PC-3 (cell line): ENCODE data around the gene PTPRN2. TPM values are rescaled to one million over a fixed set of nuclear protein-coding genes. Genes with fewer than 3 reads are reported as not detected.

Experiments
- ATAC-seq: fragments of 200-7000 bp; cut with Tn5 transposase; 2 replicates; pipeline ENCODE4 v1.9.1; 2020; ENCODE audit warnings: mild to moderate bottlenecking, moderate library complexity
- BruUV-seq: library from RNA; stranded (reverse); fragments of 400-500 nt; replicated peaks from 2 replicates; lab custom pipeline; 2021; lab: Mats Ljungman, UMichigan
- CTCF ChIA-PET: fragments of 300-600 bp; sonication (Branson Sonifier 250); formaldehyde crosslinking; loops from one replicate; lab custom pipeline; 2022; ENCODE audit warnings: antibody characterized with exemption; lab: Charles Lee
- POLR2A ChIA-PET: fragments of 300-600 bp; sonication (Branson Sonifier 250); formaldehyde crosslinking; loops from one replicate; lab custom pipeline; 2022; ENCODE audit warnings: antibody characterized with exemption; ENCODE audit not compliant: unreplicated experiment; lab: Charles Lee
- DNase-seq: peaks from one replicate; pipeline ENCODE4 v3.0.0-alpha.2; 2015
- H2AFZ ChIP-seq: fragments of 300-600 bp; sonication (generic); 2 replicates; pipeline ENCODE4 v1.6.0; 2016; ENCODE audit warnings: antibody characterized with exemption, low read length
- H3F3A ChIP-seq: fragments of 300-600 bp; sonication (generic); one replicate; pipeline ENCODE4 v1.6.0; 2017; ENCODE audit warnings: antibody characterized with exemption, low read length, control low read depth, mild to moderate bottlenecking; ENCODE audit not compliant: unreplicated experiment
- H3K27ac ChIP-seq: fragments of 300-600 bp; sonication (generic); 2 replicates; pipeline ENCODE4 v1.5.1; 2016; ENCODE audit warnings: mild to moderate bottlenecking, low read length
- H3K27me3 ChIP-seq: fragments of 300-600 bp; sonication (generic); 2 replicates; pipeline ENCODE4 v1.6.1; 2016; ENCODE audit warnings: low read length, mixed read lengths
- H3K36me3 ChIP-seq: fragments of 300-600 bp; sonication (generic); 2 replicates; pipeline ENCODE4 v1.6.1; 2016; ENCODE audit warnings: low read depth, mixed run types, low read length, mixed read lengths
- H3K4me1 ChIP-seq: fragments of 300-600 bp; sonication (generic); 2 replicates; pipeline ENCODE4 v1.5.1; 2016; ENCODE audit warnings: low read length; ENCODE audit not compliant: insufficient read depth
- H3K4me2 ChIP-seq: fragments of 300-600 bp; sonication (generic); 2 replicates; pipeline ENCODE4 v1.6.0; 2016; ENCODE audit warnings: low read length
- H3K4me3 ChIP-seq: fragments of 300-600 bp; sonication (generic); 2 replicates; pipeline ENCODE4 v1.5.1; 2016; ENCODE audit warnings: mild to moderate bottlenecking, low read length, mixed read lengths
- H3K79me2 ChIP-seq: fragments of 300-600 bp; sonication (generic); 2 replicates; pipeline ENCODE4 v1.6.1; 2017; ENCODE audit warnings: low read length, mixed read lengths
- H3K9ac ChIP-seq: fragments of 300-600 bp; sonication (generic); 2 replicates; pipeline ENCODE4 v1.6.0; 2016; ENCODE audit warnings: mild to moderate bottlenecking, low read length
- H3K9me2 ChIP-seq: fragments of 300-600 bp; sonication (generic); replicated peaks from 2 replicates; pipeline ENCODE4 v1.6.1; 2016; ENCODE audit warnings: mixed run types, low read length, mixed read lengths
- H3K9me3 ChIP-seq: fragments of 300-600 bp; sonication (generic); 2 replicates; pipeline ENCODE4 v1.6.1; 2016; ENCODE audit warnings: low read length, mixed read lengths
- H4K20me1 ChIP-seq: fragments of 300-600 bp; sonication (generic); 2 replicates; pipeline ENCODE4 v1.6.1; 2016; ENCODE audit warnings: low read length, mixed read lengths
- EZH2 ChIP-seq: fragments of 300-600 bp; sonication (generic); IDR thresholded peaks from one replicate; pipeline ENCODE4 v1.6.1; 2017; ENCODE audit warnings: antibody characterized with exemption, mild to moderate bottlenecking, low read length; ENCODE audit not compliant: unreplicated experiment
- EZH2phosphoT487 ChIP-seq: fragments of 300-600 bp; sonication (generic); IDR thresholded peaks from 2 replicates; pipeline ENCODE4 v1.6.1; 2018; ENCODE audit warnings: mild to moderate bottlenecking, antibody characterized with exemption, low read length, borderline replicate concordance
- intact Hi-C: fragments of 100-400 bp; cut with micrococcal nuclease; formaldehyde crosslinking; loops from 2 replicates; pipeline ENCODE4 v1.9.0; 2023
- total RNA-seq: library from RNA; depleted of rRNA; stranded (reverse); fragments of >200 nt; gene quantifications from 2 replicates; pipeline ENCODE4 v1.2.3, GENCODE V29; 2014
- TF ChIP-seq, protein P1 (sequence below): fragments of 300-600 bp; sonication (generic); conservative IDR thresholded peaks from 2 replicates; pipeline ENCODE4 v1.5.1; 2017; ENCODE audit warnings: antibody characterized with exemption, low read depth, mild to moderate bottlenecking, low read length

The PTPRN2 gene
- total RNA-seq, 1 experiment from 2014 or later, result 3.2 TPM

DNA sequence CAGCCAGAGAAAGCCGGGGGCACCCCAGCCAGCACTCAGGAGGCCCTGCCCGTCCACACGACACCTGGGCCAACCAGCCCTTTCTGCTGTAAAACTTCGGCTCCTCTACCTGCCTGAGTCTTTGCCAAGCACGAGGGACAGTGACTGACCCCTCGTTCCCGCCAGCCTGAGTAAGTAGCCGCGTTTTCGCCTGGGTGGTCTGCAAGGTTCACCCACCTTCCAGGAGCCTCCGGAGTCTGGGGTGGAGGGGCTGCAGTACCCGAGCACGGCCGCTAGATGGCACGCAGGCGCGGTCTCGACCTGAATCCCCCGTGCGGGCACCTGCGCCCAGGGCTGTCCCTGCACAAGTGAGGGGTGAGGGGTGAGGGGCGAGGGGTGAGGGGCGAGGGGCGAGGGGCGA lies 192.7 kb downstream of the PTPRN2 start:
- Histone ChIP-seq H2AFZ (no peak overlapping the region), H3K27ac (no peak overlapping the region), H4K20me1 (no peaks in the 10 kb centered on the region), H3K4me1 (peaks cover 15% of the 10 kb centered on the region), H3K79me2 (no peaks in the 10 kb centered on the region), H3K4me2 (no peak overlapping the region), H3K9me3 (no peaks in the 10 kb centered on the region), H3F3A (no peaks in the 10 kb centered on the region), H3K4me3 (no peak overlapping the region), H3K9ac (no peak overlapping the region), H3K27me3 (peaks cover 3% of the 10 kb centered on the region; the same call in 1 of the 2 replicates), H3K9me2 (no peaks in the 10 kb centered on the region), H3K36me3 (no peaks in the 10 kb centered on the region)
- ATAC-seq (peak; percentile 50), DNase-seq (peak; percentile 46)
- ChIA-PET POLR2A (no interaction called here), CTCF (no interaction called here)
- no TSS peak for BruUV-seq
- TF ChIP-seq EZH2 (no peak), EZH2phosphoT487 (no peak)
- TF ChIP-seq, protein P1, sequence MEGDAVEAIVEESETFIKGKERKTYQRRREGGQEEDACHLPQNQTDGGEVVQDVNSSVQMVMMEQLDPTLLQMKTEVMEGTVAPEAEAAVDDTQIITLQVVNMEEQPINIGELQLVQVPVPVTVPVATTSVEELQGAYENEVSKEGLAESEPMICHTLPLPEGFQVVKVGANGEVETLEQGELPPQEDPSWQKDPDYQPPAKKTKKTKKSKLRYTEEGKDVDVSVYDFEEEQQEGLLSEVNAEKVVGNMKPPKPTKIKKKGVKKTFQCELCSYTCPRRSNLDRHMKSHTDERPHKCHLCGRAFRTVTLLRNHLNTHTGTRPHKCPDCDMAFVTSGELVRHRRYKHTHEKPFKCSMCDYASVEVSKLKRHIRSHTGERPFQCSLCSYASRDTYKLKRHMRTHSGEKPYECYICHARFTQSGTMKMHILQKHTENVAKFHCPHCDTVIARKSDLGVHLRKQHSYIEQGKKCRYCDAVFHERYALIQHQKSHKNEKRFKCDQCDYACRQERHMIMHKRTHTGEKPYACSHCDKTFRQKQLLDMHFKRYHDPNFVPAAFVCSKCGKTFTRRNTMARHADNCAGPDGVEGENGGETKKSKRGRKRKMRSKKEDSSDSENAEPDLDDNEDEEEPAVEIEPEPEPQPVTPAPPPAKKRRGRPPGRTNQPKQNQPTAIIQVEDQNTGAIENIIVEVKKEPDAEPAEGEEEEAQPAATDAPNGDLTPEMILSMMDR, result peak; percentile 62
- intact Hi-C loops, result no loop called here

DNA sequence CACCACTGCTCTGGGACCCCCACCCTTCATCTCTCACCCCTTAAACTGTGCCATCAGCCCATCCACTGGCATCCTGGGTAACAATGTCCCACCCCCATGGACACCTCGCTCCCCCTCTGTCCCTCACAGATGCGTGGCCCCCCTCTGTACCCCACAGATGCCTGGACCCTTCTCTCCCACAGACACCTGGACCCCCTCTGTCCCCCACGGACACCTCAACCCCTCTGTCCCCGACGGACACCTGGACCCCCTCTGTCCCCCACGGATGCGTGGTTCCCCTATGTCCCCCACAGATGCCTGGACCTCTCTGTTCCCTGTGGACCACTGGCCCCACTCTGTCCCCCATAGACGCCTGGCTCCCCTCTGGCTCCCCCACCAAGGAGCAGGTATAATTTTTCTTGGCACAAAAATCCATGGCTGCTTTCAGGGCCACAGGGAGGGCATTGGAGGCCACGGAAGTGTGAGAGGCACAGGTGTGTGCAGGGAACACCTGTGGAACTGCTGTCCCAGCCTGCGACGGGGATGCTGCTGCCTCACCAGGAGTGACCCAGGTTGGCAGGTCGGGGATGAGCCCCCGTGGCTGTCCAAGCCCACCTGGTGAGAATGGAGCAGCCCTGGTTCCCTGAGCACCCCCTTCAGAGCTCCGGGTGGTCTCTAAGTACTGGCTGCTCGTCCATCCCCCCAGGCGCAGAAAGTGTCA lies 193.5 kb downstream of the PTPRN2 start:
- Histone ChIP-seq H3K9me2 (no peaks in the 10 kb centered on the region), H3K79me2 (no peaks in the 10 kb centered on the region), H3K4me1 (peaks cover 15% of the 10 kb centered on the region), H3K36me3 (no peaks in the 10 kb centered on the region), H2AFZ (no peak overlapping the region), H3F3A (no peaks in the 10 kb centered on the region), H3K27ac (no peak overlapping the region), H4K20me1 (no peaks in the 10 kb centered on the region), H3K9me3 (no peaks in the 10 kb centered on the region), H3K27me3 (peaks cover under 1% of the 10 kb centered on the region; the same call in 1 of the 2 replicates), H3K4me2 (no peak overlapping the region), H3K4me3 (no peak overlapping the region), H3K9ac (no peak overlapping the region)
- no peak for DNase-seq
- no peak for TF ChIP-seq EZH2phosphoT487
- TF ChIP-seq, protein P1, result no peak
- no peak for TF ChIP-seq EZH2
- intact Hi-C loops, result no loop called here
- ChIA-PET CTCF (no interaction called here), POLR2A (no interaction called here)
- no peak for ATAC-seq
- no TSS peak for BruUV-seq

DNA sequence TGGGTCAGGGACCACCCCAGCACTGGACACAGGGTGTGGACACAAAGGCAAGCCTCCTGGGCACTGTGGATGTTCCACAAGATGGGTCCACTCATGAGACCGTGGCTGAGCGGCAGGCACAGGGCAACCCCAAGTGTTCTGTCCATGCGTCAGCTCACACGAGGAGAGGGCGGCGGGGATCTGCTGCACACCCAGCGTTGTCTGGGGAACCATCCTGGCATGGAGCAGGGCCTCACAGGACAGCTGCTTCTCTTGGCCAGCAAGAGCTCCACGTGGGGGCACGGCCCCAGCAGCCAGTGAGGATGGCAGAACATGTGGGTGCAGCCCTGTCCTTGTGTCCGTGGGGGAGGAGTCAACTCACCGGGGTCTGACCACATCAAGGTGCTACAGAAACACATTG lies 195.4 kb downstream of the PTPRN2 start:
- intact Hi-C loops, result no loop called here
- no peaks in the 10 kb centered on the region for H3K9me3 ChIP-seq
- no peaks in the 10 kb centered on the region for H3K79me2 ChIP-seq
- ChIA-PET CTCF (no interaction called here), POLR2A (no interaction called here)
- no peak for TF ChIP-seq EZH2phosphoT487
- TF ChIP-seq EZH2, result no peak
- TF ChIP-seq, protein P1, result no peak
- no peaks in the 10 kb centered on the region for H3K9me2 ChIP-seq
- H3K27me3 ChIP-seq, result peaks cover 19% of the 10 kb centered on the region
- no peak overlapping the region for H2AFZ ChIP-seq
- peaks cover 13% of the 10 kb centered on the region for H3K4me1 ChIP-seq
- H3K4me2 ChIP-seq, result no peak overlapping the region
- no TSS peak for BruUV-seq
- no peak overlapping the region for H3K9ac ChIP-seq
- DNase-seq (no peak), ATAC-seq (no peak)
- H3K27ac ChIP-seq, result no peak overlapping the region
- H3K4me3 ChIP-seq, result no peak overlapping the region
- no peaks in the 10 kb centered on the region for H4K20me1 ChIP-seq
- H3F3A ChIP-seq, result no peaks in the 10 kb centered on the region
- no peaks in the 10 kb centered on the region for H3K36me3 ChIP-seq
